G401 (cell line): ENCODE measurements around the gene MLF1. TPM values are rescaled to one million over a fixed set of nuclear protein-coding genes. Genes with fewer than 3 reads are reported as not detected.

Experiments used
- DNase-seq: peaks from one replicate; pipeline ENCODE4 v3.0.0-alpha.2; 2015; ENCODE audit warnings: low spot score
- in situ Hi-C: cut with HindIII; loops from 2 replicates; pipeline ENCODE4 v1.10.0; 2016; ENCODE audit warnings: low sequenced_read_pairs, mixed read lengths
- total RNA-seq: library from RNA; depleted of rRNA; stranded (reverse); fragments of >200 nt; shearing (Covaris generic); gene quantifications from 2 replicates; pipeline ENCODE4 v1.2.3, GENCODE V29; 2014

The MLF1 gene
- total RNA-seq, 1 experiment from 2014 or later, result 91.5 TPM

DNA sequence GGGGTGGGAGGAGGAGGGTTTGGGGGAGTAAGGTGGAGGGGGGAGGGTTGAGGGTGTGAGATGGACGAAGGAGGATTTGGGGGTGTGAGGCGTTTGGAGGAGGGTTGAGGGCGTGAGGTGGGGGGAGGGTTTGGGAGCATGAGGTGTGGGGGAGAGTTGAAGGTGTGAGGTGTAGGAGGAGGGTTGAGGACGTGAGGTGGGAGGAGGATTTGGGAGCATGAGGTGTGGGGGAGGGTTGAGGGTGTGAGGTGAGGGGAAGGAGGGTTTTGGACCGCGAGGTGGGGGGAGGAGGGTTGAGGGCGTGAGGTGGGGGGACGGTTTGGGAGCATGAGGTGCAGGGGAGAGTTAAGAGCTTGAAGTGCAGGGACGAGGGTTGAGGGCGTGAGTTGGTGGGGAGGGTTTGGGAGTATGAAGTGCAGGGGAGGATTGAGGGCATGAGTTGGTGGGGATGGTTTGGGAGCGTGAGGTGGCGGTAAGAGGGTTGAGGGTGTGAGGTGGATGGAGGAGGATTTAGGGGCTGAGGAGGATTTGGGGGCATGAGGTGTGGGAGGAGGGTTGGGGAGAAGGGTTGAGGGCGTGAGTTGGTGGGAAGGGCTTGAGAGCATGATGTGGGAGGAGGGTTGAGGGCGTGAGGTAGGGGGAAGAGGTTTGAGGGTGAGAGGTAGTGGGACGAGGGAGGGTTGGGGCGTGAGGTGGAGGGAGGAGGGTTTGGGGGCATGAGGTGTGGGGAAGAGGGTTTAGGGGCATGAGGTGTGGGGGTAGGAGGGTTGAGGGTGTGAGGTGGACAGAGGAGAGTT lies 1.2 kb downstream of the MLF1 start:
- DNase-seq, result no peak
- in situ Hi-C loops, result no loop called here

DNA sequence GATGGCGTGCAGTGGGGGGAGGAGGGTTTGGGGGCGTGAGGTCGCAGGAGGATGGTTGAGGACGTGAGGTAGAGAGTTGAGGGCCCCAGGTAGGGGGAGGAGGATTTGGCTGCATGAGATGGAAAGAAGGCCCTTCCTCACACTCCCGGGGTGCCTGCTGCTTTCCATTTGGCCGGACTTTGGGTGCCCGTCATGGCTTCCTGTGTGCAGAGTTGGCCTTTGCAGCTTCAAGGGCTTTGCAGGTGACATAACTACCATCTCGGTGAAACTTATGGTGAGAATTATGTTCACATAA lies 1.7 kb downstream of the MLF1 start:
- in situ Hi-C loops, result no loop called here
- DNase-seq, result no peak

DNA sequence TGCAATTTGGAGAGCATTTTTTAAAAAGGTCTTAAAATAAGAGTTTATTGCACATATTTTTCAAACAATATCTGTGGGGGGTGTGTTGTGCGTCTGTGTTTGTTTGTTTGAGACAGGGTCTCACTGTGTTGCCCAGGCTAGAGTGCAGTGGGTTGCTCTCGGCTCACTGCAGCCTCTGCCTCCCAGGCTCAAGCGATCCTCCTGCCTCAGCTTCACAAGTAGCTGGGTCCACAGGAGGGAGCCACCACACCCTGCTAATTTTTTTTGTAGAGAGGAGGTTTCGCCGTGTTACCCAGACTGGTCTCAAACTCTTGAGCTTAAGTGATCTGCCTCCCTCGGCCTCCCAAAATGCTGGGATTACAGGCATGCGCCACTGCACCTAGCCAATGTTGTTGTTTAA lies 2.7 kb downstream of the MLF1 start:
- in situ Hi-C loops, result no loop called here
- DNase-seq, result no peak

DNA sequence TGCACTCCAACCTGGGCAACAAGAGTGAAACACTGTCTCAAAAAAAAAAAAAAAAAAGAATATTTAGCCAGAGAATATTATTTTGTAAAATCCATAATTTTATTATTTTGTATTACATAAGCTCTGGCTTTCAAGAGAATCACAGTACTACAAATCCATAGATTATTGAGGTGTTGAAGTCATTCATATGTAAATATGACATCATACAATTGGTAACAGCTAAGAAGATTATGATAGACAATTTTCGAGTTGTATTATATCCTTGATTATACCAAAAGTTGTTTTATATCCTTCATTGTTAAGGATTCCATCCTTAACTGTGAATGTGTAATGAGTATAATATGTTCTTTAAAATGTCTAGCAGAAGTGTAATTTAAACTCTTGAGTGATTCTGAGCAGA lies 3.7 kb downstream of the MLF1 start:
- DNase-seq, result no peak
- in situ Hi-C loops, result no loop called here

- DNase-seq, result no peak
- in situ Hi-C loops, result no loop called here
Observed at GRCh38 chr3:158590223-158590622, 19.2 kb downstream of the MLF1 start.

GRCh38 chr3:158600787-158601186 lies 29.8 kb downstream of the MLF1 start:
- no peak for DNase-seq
- in situ Hi-C loops, result no loop called here

DNA sequence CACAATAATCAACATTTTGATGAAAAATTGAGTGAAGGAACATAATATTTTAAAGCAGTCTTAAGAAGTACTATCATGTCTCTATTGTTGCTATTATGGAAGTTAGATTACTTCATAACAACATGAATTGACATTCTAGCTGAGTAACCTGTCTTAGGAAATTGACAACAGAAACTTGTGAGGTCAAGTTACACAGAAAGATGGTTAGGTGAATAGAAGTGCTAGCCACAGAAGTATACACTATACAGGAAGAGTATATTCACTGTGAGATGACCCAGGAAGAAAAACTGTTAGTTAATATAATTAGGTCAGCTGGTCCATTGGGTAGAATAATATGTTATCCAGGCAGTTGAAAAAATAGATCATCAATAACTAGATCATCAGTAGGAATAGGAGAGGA lies 31.2 kb downstream of the MLF1 start:
- in situ Hi-C loops, result no loop called here
- DNase-seq, result no peak

- no peak for DNase-seq
- in situ Hi-C loops, result no loop called here
Observed at GRCh38 chr3:158617982-158618875, 47.2 kb downstream of the MLF1 start.

- in situ Hi-C loops, result no loop called here
- DNase-seq, result no peak
Observed at GRCh38 chr3:158625881-158626280, 54.9 kb downstream of the MLF1 start.

- in situ Hi-C loops, result no loop called here
- no peak for DNase-seq
Observed at GRCh38 chr3:158631981-158632380, 61.0 kb downstream of the MLF1 start.

- no peak for DNase-seq
- in situ Hi-C loops, result no loop called here
Observed at GRCh38 chr3:158640646-158641045, 69.7 kb downstream of the MLF1 start.

- no peak for DNase-seq
- in situ Hi-C loops, result no loop called here
Observed at GRCh38 chr3:158642005-158642404, 71.0 kb downstream of the MLF1 start.

GRCh38 chr3:158642474-158643210 lies 71.6 kb downstream of the MLF1 start:
- in situ Hi-C loops, result no loop called here
- no peak for DNase-seq

DNA sequence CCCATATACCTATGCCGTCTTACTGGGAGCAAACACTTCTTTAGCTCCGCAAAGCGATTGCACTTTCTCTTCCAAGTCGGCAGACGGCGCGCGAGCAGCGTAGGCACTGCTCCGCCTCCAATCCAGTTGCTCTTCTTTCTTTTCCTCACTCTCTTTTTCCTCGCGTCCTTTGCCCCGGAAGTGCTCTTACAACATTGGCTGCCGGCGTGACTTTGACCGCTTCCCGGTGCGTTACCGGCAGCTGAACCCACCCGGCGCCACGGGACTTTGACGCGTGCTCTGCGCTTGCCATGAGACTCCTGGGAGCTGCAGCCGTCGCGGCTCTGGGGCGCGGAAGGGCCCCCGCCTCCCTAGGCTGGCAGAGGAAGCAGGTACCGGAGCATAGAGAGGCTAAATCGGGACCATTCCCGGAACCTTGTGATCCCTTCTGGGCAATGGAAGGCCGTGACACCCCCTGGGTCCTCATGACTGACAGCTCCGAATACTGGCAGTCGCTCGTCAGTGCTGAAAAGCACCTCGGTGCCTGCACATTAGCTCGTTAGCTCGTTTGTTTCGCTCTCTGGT lies 73.4 kb downstream of the MLF1 start, which contains the start of gene GFM1:
GFM1 (plus strand) TSS at position 183 of the 564 bp plus-strand sequence; CDS start at position 291, 108 bp downstream.
- peak; percentile 98 for DNase-seq
- in situ Hi-C loops, result no loop called here

GRCh38 chr3:158649791-158650190 lies 78.8 kb downstream of the MLF1 start:
- in situ Hi-C loops, result no loop called here
- DNase-seq, result no peak

GRCh38 chr3:158651192-158651591 lies 80.2 kb downstream of the MLF1 start:
- in situ Hi-C loops, result no loop called here

DNA sequence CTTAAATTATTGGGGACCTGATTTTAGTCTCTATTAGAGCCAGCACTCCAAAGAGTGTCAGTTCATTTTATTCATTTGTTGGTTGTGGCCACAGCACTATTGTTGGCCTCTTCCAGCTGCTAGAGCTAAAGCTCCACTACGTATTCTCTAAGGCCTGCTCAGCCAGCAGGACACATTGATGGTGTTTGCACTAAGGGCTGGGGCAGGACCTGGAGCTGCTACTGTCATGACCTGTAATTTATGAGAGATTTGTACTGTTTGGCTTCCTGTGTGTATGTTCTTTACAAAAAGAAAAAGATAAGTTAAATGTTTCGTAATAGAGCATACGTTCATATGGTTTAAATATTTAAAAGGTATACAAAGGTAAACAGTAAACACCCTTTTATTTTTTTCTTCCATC lies 81.5 kb downstream of the MLF1 start:
- DNase-seq, result no peak
- in situ Hi-C loops, result no loop called here

More at GRCh38 chr3:158651192-158651591, 80.2 kb downstream of the MLF1 start:
- DNase-seq, result no peak
